ENCODE data around the gene ITGB1. TPM values are rescaled to one million over a fixed set of nuclear protein-coding genes. Genes with fewer than 3 reads are reported as not detected.
A peak's percentile ranks its signal among the peaks of the same experiment; 100 is the strongest.

ITGB1 gene
- total RNA-seq, 1 donor, result 2,201 TPM

- no peak overlapping the region for H3K4me3 ChIP-seq (ENCODE audit: low read depth, low read length)
- DNase-seq (ENCODE audit: low read depth), result no peak
- TF ChIP-seq CTCF (IDR thresholded peaks at IDR 0.05; ENCODE audit: insufficient read depth, low read length), result no peak
Observed at GRCh38 chr10:32950591-32951108, 7.4 kb downstream of the ITGB1 start.

- DNase-seq (ENCODE audit: low read depth), result peak; percentile 66
- TF ChIP-seq CTCF (IDR thresholded peaks at IDR 0.05; ENCODE audit: insufficient read depth, low read length), result no peak
Observed at GRCh38 chr10:32949221-32949678, 8.8 kb downstream of the ITGB1 start.

GRCh38 chr10:32948451-32948850 is 9.6 kb downstream of the ITGB1 start:
- no peak overlapping the region for H3K4me3 ChIP-seq (ENCODE audit: low read depth, low read length)
- peak; percentile 58 for DNase-seq (ENCODE audit: low read depth)
- no peak for TF ChIP-seq CTCF (IDR thresholded peaks at IDR 0.05; ENCODE audit: insufficient read depth, low read length)

More at GRCh38 chr10:32949221-32949678, 8.8 kb downstream of the ITGB1 start:
- H3K4me3 ChIP-seq (ENCODE audit: low read depth, low read length), result no peak overlapping the region

- no peak for TF ChIP-seq CTCF (IDR thresholded peaks at IDR 0.05; ENCODE audit: insufficient read depth, low read length)
- DNase-seq (ENCODE audit: low read depth), result no peak
- H3K4me3 ChIP-seq (ENCODE audit: low read depth, low read length), result no peak overlapping the region
Observed at GRCh38 chr10:32947586-32947985, 10.4 kb downstream of the ITGB1 start.

- no peak for DNase-seq (ENCODE audit: low read depth)
- no peak for TF ChIP-seq CTCF (IDR thresholded peaks at IDR 0.05; ENCODE audit: insufficient read depth, low read length)
- no peak overlapping the region for H3K4me3 ChIP-seq (ENCODE audit: low read depth, low read length)
Observed at GRCh38 chr10:32946108-32946507, 11.9 kb downstream of the ITGB1 start.

GRCh38 chr10:32943854-32944661 is 14.0 kb downstream of the ITGB1 start:
- TF ChIP-seq CTCF (IDR thresholded peaks at IDR 0.05; ENCODE audit: insufficient read depth, low read length), result no peak
- DNase-seq (ENCODE audit: low read depth), result no peak
- H3K4me3 ChIP-seq (ENCODE audit: low read depth, low read length), result no peak overlapping the region
